ENCODE results near the gene GPR141. TPM values are rescaled to one million over a fixed set of nuclear protein-coding genes. Genes with fewer than 3 reads are reported as not detected.

Gene GPR141
- total and polyA plus RNA-seq, 2 donors (not counting 3 experiments of a cell fraction or from before 2014, with no cell fraction given), result not detected

DNA sequence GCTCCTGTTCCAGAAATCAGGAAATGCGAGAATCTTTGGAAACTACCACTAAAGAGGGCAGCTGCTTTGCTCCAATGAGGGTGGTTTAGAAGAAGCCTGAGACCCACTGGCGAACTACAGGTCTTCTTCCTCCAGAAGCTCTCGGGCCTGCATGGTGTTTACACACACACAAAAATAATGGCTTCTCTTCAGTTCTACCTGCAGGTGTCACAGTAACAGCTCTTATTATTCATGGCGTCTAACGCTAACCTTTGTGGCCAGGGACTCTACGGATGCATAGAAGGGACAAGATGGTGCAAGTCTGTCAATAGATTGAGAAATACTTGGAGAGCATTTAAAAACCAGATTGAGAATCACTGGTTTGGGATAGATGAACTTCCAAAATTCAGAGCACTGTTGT, 22.4 kb downstream of the GPR141 start:
- BruUV-seq (replicated peaks), result no TSS peak
- Histone ChIP-seq H3K9ac (replicated peaks; ENCODE audit: extremely low read depth, insufficient read depth, low read length) (no peak overlapping the region), H3K4me1 (ENCODE audit: control insufficient read depth, extremely low read depth, insufficient read depth, low read length) (no peaks in the 10 kb centered on the region), H3K4me2 (ENCODE audit: insufficient read depth, low read length) (no peak overlapping the region), H3K4me3 (replicated peaks in 1 of 3; ENCODE audit: insufficient read depth in 1 of 3, low read depth in 1 of 3, low read length in 3 of 3) (no peak overlapping the region), H3K9me3 (replicated peaks; ENCODE audit: control insufficient read depth, insufficient read depth, low read length) (no peaks in the 10 kb centered on the region), H3K79me2 (ENCODE audit: control insufficient read depth, insufficient read depth, low read length) (no peaks in the 10 kb centered on the region), H3K9me1 (replicated peaks; ENCODE audit: control insufficient read depth, extremely low read depth, insufficient read depth, low read length) (no peaks in the 10 kb centered on the region), H2AFZ (ENCODE audit: low read depth, low read length) (no peak overlapping the region), H3K36me3 (ENCODE audit: control insufficient read depth in 2 of 2, extremely low read depth in 1 of 2, insufficient read depth in 2 of 2, low read length in 2 of 2) (no peaks in the 10 kb centered on the region), H3K27ac (ENCODE audit: insufficient read depth, low read depth, low read length) (no peak overlapping the region), H4K20me1 (replicated peaks; ENCODE audit: control insufficient read depth, extremely low read depth, insufficient read depth, low read length) (no peaks in the 10 kb centered on the region), H3K27me3 (ENCODE audit: control insufficient read depth in 2 of 2, insufficient read depth in 2 of 2, low read length in 2 of 2) (no peaks in the 10 kb centered on the region)
- CTCF ChIA-PET, result interaction anchor here (0.6 kb wide), 1 partner anchor 11 kb away, joined by 3 read pairs; no protein-coding TSS in a partner anchor
- POLR2A ChIA-PET, result no interaction called here
- DNase-seq (ENCODE audit: low read depth, low spot score), result no peak
- dilution Hi-C loops (cut with MboI; ENCODE audit: extremely low pct_ligation_motif_present, low sequenced_read_pairs), result no loop called here
- intact Hi-C loops (cut with micrococcal nuclease), result no loop called here
- no peak for FAIRE-seq
- TF ChIP-seq POLR2A (IDR thresholded peaks at IDR 0.05; ENCODE audit: low read depth, low read length), result no peak
- TF ChIP-seq MYC (IDR thresholded peaks at IDR 0.05; ENCODE audit: low read depth, low read length), result no peak
- TF ChIP-seq, protein P1, sequence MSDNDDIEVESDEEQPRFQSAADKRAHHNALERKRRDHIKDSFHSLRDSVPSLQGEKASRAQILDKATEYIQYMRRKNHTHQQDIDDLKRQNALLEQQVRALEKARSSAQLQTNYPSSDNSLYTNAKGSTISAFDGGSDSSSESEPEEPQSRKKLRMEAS (IDR thresholded peaks at IDR 0.05; ENCODE audit: insufficient read depth, insufficient read length), result no peak
- TF ChIP-seq FOS (IDR thresholded peaks at IDR 0.05; ENCODE audit: borderline replicate concordance, insufficient read depth, low read length), result no peak
- TF ChIP-seq JUN (IDR thresholded peaks at IDR 0.05; ENCODE audit: borderline replicate concordance, insufficient read depth, insufficient read length, low read depth), result no peak
- TF ChIP-seq GATA2 (IDR thresholded peaks at IDR 0.05; ENCODE audit: insufficient read depth, insufficient read length, low read depth, low read length), result no peak
- TF ChIP-seq EZH2 (IDR thresholded peaks at IDR 0.05; ENCODE audit: borderline replicate concordance, low read depth, low read length, severe bottlenecking), result no peak
- TF ChIP-seq, protein P2, sequence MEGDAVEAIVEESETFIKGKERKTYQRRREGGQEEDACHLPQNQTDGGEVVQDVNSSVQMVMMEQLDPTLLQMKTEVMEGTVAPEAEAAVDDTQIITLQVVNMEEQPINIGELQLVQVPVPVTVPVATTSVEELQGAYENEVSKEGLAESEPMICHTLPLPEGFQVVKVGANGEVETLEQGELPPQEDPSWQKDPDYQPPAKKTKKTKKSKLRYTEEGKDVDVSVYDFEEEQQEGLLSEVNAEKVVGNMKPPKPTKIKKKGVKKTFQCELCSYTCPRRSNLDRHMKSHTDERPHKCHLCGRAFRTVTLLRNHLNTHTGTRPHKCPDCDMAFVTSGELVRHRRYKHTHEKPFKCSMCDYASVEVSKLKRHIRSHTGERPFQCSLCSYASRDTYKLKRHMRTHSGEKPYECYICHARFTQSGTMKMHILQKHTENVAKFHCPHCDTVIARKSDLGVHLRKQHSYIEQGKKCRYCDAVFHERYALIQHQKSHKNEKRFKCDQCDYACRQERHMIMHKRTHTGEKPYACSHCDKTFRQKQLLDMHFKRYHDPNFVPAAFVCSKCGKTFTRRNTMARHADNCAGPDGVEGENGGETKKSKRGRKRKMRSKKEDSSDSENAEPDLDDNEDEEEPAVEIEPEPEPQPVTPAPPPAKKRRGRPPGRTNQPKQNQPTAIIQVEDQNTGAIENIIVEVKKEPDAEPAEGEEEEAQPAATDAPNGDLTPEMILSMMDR (IDR thresholded peaks at IDR 0.05; ENCODE audit: extremely low read depth in 1 of 2, insufficient read depth in 1 of 2, low read depth in 1 of 2, low read length in 2 of 2), result no peak
- TF ChIP-seq POLR2AphosphoS5 (IDR thresholded peaks at IDR 0.05; ENCODE audit: insufficient read depth, low read depth, low read length), result no peak
